DMS53 (cell line): ENCODE data around the gene TSSK1B.
"Not testable (repeated sequence)": the region's sequence is repeated elsewhere in the genome, so short reads cannot be mapped to it uniquely, and the experiment has no call there.

Experiments
- DNase-seq: peaks from one replicate; lab custom pipeline; 2025; lab: John Stamatoyannopoulos, UW

The TSSK1B gene

GRCh38 chr5:113434889-113435288 lies at the start of gene TSSK1B:
TSSK1B (minus strand) TSS chr5:113434989; CDS start chr5:113434839, 150 bp downstream.
- DNase-seq: no peak

DNA sequence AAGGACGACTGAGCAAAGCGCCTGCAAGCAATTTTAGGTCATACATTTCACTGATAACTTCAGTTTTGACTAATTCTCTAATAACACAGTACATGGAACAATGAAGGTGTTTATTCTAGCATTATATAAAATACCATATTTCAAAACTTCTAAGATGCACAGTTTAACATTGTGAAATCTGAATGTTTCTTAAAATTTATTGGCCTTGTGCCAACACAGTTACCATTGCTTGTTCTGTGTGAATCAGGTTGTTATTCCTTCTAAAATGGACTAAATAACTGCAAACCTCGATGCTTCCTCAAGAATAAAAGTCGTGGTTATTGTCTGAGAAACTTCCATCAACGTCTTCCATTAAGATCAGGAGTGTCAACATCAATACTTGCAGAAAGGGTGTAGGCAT lies 45.5 kb upstream of the TSSK1B start:
- no peak for DNase-seq

GRCh38 chr5:113478691-113479090 lies 43.9 kb upstream of the TSSK1B start:
- no peak for DNase-seq

DNA sequence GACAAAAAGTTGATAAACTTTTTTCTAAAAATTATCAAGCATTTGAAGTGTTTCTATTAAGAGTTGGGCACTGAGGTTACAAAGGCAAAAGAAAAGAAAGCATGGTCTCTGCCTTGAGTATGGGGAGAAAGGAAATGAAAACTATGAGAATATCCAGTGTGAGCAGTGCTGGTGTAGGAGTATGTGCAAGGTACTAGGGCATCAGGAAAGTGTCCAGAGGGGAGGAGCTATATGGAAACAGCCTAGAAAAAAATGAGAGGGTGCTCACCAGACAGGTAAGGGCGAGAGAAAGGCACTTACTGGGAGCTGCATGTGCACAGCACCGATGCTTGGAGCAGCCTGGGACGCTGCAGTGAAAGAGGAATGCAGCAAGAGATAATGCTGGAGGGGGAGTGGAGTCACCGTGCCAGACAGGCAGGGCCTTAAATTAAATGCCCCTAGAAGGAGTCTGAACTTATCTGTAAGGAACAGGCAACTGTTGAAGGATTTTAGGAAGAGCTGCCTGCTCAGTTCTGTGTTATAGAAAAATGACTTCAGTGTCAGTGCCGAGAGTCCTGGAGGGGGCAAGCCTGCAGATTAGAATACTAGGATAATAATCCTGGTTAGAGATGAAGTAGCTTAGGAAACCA lies 39.4 kb upstream of the TSSK1B start:
- no peak for DNase-seq

GRCh38 chr5:113463032-113463431 lies 28.2 kb upstream of the TSSK1B start:
- DNase-seq: no peak

GRCh38 chr5:113457106-113457505 lies 22.3 kb upstream of the TSSK1B start:
- not testable (repeated sequence) for DNase-seq

- DNase-seq: no peak
These were observed 18.2 kb upstream of the TSSK1B start for GRCh38 chr5:113452941-113453340.

- no peak for DNase-seq
These were observed 17.0 kb upstream of the TSSK1B start for GRCh38 chr5:113451797-113452196.

DNA sequence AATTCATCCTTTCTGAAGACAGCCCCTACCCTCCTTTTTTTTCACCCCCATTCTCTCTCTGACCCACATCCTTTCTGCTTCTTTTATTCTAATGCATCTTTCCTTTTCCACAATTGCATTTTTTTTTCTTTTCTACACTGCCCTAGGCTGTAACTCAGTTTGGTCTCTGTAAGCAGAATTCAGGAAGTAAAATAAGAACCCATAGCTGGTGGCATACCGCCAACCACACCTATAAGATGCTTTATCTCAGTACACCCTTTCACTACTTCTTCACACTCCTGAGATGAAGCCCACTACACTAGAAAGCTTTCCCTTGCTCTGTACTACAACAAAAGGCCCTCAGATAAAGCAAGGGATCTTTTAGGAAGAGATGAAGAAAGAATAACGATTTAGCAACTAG lies 16.1 kb upstream of the TSSK1B start:
- peak; percentile 28 for DNase-seq

- DNase-seq: no peak
These were observed 15.7 kb upstream of the TSSK1B start for GRCh38 chr5:113450462-113450861.

DNA sequence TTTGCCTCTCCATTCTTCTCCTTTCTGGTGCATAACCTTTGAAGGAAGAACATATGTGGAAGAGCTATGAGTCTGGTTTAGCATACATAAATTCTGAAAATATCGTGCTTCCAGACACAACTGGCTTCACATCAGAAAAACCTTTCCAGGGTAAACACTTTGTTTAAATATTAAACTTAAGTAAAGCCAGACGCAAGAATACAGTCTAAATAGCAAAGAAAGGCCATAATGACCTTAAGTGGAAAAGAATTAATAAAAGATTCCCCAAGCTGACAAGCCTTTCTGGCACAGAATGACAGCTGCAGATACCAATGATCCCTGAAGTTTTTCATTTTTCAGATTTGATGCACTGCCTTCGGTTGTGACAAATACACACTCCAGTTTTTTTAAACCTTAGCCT lies 13.5 kb upstream of the TSSK1B start:
- DNase-seq: no peak

DNA sequence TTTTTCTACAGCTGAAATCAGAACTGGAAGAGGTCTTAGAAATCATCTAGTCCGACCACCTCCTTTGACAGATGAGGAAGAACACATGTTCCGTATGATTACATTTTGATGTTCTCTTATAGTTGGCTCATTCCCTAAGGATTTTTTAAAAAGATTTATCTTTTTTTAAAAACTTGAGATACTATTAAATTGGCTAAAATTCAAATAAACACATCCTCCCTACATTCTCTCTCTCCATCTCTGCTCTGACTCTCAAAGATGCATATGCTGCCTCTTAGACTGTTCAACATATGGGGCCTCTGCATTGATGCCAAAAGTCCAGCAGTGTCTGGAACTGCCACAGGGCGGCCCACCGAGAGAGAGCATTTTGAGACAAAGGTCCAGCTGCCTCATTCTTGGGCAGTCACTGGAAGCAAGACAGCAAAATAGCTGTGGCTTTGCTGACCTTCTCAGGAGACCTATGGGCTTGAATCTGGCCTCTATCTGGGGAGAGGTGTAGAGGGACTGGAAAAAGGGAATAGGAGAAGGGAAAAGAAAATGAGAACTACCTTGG lies 12.8 kb upstream of the TSSK1B start:
- peak; percentile 23 for DNase-seq

GRCh38 chr5:113446358-113446927 lies 11.7 kb upstream of the TSSK1B start:
- DNase-seq: no peak

- DNase-seq: no peak
These were observed 2.3 kb upstream of the TSSK1B start for GRCh38 chr5:113437111-113437510.

- no peak for DNase-seq
These were observed 786 bp upstream of the TSSK1B start for GRCh38 chr5:113435575-113435974.

GRCh38 chr5:113433862-113434612 lies 752 bp downstream of the TSSK1B start:
- DNase-seq: no peak

- DNase-seq: no peak
These were observed 1.7 kb downstream of the TSSK1B start for GRCh38 chr5:113433071-113433470.

DNA sequence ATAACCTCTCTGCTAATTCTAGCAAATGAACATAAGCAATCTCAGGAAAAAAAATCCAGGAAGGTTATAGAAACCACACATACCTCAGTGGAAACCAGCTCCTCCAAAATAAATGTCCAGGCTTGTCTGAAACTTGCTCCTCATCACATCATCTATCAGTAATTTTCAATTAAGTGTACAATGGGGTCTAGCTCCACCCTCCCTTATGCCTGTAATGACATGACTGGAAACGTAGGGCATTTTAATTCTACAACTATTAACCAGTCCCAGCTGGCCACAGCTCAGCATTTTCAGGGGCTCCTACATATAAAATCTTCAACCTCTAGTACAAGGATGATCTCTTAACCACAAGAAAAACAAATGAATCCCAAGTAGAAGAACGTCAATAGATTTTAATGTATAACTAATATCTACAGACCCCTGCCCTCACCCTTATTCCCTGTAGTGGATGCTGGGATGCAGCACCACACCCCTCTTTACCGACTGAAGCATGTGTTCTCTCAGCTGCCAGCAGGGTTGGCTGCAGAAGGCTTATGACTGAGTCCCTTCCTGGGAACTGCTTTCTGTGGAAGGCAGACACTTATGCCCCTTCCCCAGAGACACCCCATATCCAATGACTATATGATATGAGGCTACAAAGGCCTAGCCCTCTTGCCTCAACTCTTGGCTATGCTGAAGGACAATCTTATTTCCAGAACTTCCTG lies 6.8 kb downstream of the TSSK1B start:
- DNase-seq: no peak

GRCh38 chr5:113425909-113426308 lies 8.9 kb downstream of the TSSK1B start:
- no peak for DNase-seq

DNA sequence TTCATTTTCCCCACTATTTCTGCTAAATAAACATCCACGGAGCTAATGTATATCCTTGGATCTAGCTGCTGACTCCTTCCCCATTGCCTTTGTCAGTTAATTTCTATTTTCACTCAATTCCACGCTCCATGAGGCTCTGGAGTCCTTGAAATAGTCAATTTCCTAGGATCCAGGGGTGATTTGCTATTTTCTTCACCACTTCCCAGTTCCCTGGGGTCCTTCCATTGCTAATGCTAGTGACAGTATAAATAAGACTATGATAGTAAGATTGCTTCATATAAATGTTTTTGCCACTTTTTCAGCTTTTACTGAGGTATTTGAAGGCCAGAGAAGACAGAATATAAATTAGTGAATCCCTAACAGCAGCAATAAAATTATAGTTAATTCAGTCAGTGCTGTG lies 13.1 kb downstream of the TSSK1B start:
- DNase-seq: no peak

DNA sequence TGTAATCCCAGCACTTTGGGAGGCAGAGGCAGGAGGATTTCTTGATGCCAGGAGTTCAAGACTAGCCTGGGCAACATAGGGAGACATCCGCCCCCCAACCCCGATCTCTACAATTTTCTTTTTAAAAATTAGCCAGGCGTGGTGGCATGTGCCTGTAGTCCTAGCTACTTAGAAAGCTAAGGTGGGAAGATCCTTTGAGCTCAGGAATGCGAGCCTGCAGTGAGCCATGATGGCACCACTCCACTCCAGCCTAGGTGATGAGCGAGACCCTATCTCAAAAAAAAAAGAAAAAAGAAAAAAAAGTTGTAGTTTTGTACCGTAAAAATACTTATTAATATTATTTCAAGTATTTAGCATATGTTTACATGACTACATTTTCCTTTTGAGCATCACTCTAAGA lies 29.3 kb downstream of the TSSK1B start:
- DNase-seq: no peak

DNA sequence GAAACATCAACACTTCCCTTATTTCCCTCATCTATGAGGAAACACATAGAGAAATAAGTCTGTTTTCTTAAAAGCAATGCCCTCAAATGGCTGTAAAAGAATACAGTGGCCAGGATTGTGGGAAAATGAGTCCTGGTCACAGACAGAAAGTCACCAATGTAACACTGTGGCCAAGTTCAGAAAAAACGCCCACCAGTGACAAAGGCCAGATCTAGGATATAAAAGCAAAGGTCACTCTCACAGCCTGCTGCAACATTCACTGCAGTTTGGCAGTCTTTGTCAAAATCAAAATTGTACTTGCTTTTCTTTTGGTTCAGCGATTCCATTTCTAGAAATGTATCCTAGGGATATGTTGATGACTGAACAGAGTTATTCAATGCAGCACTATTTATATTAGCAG lies 30.5 kb downstream of the TSSK1B start:
- no peak for DNase-seq
